GM21360 (cell line): ENCODE results near the gene GCAT.

Experiments used
- ATAC-seq: cut with Tn5 transposase; IDR thresholded peaks from one replicate; pipeline ENCODE4 v1.9.1; 2021; ENCODE audit warnings: mild to moderate bottlenecking, moderate library complexity; ENCODE audit not compliant: unreplicated experiment

Gene GCAT

GRCh38 chr22:37806409-37807333, 1.1 kb upstream of the GCAT start:
- ATAC-seq, result no peak

- no peak for ATAC-seq
Measured at GRCh38 chr22:37808294-37808657, 542 bp downstream of the GCAT start.

- ATAC-seq, result no peak
Measured at GRCh38 chr22:37809672-37810333, 2.1 kb downstream of the GCAT start.

GRCh38 chr22:37811867-37812266, 4.1 kb downstream of the GCAT start:
- no peak for ATAC-seq

- ATAC-seq, result no peak
Measured at GRCh38 chr22:37812869-37813678, 5.3 kb downstream of the GCAT start.

- no peak for ATAC-seq
Measured at GRCh38 chr22:37815593-37815992, 7.9 kb downstream of the GCAT start.

- no peak for ATAC-seq
Measured at GRCh38 chr22:37816543-37817180, 8.9 kb downstream of the GCAT start.

- ATAC-seq, result no peak
Measured at GRCh38 chr22:37817705-37818408, 10.1 kb downstream of the GCAT start.

- ATAC-seq, result no peak
Measured at GRCh38 chr22:37818409-37819104, 10.8 kb downstream of the GCAT start.

- no peak for ATAC-seq
Measured at GRCh38 chr22:37819105-37819433, 11.3 kb downstream of the GCAT start.

- ATAC-seq, result no peak
Measured at GRCh38 chr22:37820350-37820749, 12.6 kb downstream of the GCAT start.

GRCh38 chr22:37822079-37822833, 14.5 kb downstream of the GCAT start:
- ATAC-seq, result no peak

GRCh38 chr22:37823134-37823985, 15.6 kb downstream of the GCAT start, which contains the start of gene GALR3:
TSS of gene GALR3 (plus strand) at chr22:37823382. CDS start at chr22:37823407, 25 bp downstream.
- ATAC-seq, result no peak

- ATAC-seq, result no peak
Measured at GRCh38 chr22:37824674-37825641, 17.2 kb downstream of the GCAT start.

GRCh38 chr22:37827056-37827455, 19.3 kb downstream of the GCAT start:
- no peak for ATAC-seq

- no peak for ATAC-seq
Measured at GRCh38 chr22:37830093-37830842, 22.5 kb downstream of the GCAT start.
